Brain pericyte (primary cell): ENCODE results near the gene CCT6A.
"Not testable (repeated sequence)": the region's sequence is repeated elsewhere in the genome, so short reads cannot be mapped to it uniquely, and the experiment has no call there.

Source experiments
- DNase-seq: peaks from one replicate; pipeline ENCODE4 v3.0.0-alpha.2; 2012; ENCODE audit warnings: low read depth, low spot score

CCT6A gene

DNA sequence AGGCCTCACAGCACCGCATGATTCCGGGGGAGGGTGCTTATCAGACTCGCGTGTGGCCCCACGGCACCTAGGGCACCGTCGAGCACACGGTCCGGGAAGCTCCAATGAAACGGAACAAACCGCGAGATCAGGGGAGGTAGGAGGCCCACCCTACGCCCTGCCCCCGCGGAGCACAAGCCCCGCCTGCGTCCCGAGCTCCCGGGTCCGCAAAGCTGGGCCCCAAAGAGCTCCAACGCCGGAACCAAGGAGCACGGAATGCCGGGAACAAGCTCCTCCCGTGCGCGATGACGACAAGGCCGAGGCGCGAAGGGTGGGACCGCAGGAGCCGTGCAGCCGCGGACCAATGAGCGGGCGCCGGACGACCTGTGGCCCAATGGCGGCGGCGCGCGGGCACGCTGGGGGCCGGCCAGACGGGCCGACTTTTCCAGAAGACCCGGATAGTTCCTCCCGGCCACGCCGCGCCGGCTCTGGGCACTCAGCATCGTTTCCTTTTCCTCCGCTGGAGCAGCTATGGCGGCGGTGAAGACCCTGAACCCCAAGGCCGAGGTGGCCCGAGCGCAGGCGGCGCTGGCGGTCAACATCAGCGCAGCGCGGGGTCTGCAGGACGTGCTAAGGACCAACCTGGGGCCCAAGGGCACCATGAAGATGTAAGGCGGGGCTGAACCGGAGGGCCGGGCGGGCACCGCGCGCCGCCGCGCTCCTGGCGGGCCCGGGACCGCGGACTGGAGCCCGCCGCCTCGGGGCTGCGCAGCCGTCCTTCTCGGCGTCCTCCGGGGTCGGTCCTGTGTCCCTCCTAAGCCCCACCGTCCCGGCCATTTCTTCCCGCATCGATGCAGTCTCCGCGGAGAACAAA, at the start of gene CCT6A, which contains the start of gene PSPH:
CCT6A (plus strand) TSS at position 427 of the 853 bp plus-strand sequence; CDS start at position 511, 84 bp downstream.
PSPH (minus strand) TSS at position 106 of the 853 bp plus-strand sequence. CDS start 30,232 bp downstream, outside the sequence.
- peak; percentile 96 for DNase-seq

DNA sequence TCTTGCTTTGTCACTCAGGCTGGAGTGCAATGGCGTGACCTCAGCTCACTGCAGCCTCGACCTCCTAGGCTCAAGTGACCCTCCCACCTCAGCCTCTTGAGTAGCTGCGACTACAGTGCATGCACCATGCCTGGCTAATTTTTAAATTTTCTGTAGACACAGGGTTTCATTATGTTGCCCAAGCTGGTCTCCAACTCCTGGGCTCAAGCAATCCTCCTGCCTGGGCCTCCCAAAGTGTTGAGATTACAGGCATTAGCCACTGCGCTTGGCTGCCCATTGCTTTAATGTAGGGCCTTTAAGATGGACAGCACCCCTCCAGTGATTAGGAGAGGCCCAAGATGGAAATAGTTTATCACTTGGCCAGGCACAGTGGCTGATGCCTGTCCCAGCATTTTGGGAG, 47.8 kb upstream of the CCT6A start:
- DNase-seq: no peak

- no peak for DNase-seq
Observed at GRCh38 chr7:56007167-56007652, 44.4 kb upstream of the CCT6A start.

GRCh38 chr7:56007891-56008290, 43.7 kb upstream of the CCT6A start:
- no peak for DNase-seq

DNA sequence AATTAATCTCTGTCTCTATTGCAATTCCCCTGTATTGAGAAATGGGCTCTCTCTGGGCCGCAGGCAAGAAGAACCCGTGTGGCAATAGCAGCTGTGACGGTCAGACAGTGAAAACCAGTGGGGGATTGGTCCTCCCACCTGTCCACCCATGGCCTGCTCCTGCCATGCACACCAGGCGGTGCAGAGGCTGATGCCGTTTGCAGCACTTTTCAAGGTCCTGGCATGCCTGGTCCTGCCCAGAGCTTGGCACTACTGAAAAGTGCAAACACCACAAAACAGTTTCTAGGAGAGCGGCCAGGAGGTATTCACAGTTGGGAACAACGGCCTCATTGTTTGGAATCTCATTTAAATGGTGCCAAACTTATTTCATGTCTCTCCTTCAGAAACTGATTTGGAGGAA, 41.9 kb upstream of the CCT6A start:
- no peak for DNase-seq

DNA sequence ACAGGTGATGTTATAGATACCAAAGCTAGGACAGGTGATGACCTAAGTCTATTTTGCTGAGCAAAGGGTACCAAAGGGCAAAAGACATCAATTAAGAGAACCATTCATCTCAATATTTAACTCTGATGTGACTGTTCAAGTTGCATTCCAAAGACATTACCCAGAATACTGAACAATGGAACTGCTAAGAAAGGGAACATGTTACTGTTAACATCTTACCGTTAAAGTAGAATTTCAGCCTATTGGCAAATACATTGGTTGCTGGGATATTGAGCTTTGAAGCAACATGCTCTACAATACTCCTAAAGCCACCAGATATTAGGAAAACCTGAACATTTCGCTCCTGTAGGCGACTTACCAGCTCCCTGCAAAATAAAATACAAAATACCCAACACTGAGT, 34.5 kb upstream of the CCT6A start:
- not testable (repeated sequence) for DNase-seq

- DNase-seq: no peak
Observed at GRCh38 chr7:56019501-56019900, 32.1 kb upstream of the CCT6A start.

DNA sequence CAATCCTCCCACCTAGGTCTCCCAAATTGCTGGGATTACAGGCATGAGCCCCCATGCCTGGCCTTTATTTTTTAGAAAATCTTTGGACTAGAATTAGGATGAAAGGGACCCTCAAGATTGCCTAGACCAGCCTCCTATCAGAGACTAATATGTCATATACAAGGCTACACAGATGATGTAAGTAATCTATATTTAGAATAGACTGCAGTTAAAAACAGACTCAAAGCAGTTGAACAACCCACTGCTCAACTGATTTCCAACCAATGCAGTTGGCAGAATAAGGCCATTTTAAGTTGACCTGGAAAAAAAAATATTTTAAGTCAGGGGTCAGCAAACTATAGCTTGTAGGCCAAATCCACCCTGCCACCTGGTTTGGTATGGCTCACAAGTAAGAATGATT, 28.1 kb upstream of the CCT6A start:
- no peak for DNase-seq

- DNase-seq: no peak
Observed at GRCh38 chr7:56026538-56026937, 25.0 kb upstream of the CCT6A start.

- no peak for DNase-seq
Observed at GRCh38 chr7:56028942-56029630, 22.5 kb upstream of the CCT6A start.

DNA sequence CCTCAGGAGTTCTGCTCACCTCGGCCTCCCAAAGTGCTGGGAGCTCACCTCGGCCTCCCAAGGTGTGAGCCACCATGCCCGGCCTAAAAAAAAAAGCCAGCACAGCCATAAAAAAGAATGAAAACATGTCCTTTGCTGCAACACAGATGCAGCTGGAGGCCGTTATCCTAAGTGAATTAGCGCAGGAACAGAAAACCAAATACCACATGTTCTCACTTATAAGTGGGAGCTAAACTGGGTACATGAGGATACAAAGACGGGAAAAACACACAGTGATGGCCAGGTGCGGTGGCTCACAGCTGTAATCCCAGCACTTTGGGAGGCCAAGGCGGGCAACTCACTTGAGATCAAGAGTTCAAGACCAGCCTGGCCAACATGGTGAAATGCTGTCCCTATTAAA, 21.2 kb upstream of the CCT6A start:
- no peak for DNase-seq

- not testable (repeated sequence) for DNase-seq
Observed at GRCh38 chr7:56031556-56031955, 20.0 kb upstream of the CCT6A start.

GRCh38 chr7:56032578-56032977, 19.0 kb upstream of the CCT6A start:
- DNase-seq: not testable (repeated sequence)

- DNase-seq: peak; percentile 17
Observed at GRCh38 chr7:56033671-56034432, 17.7 kb upstream of the CCT6A start.

DNA sequence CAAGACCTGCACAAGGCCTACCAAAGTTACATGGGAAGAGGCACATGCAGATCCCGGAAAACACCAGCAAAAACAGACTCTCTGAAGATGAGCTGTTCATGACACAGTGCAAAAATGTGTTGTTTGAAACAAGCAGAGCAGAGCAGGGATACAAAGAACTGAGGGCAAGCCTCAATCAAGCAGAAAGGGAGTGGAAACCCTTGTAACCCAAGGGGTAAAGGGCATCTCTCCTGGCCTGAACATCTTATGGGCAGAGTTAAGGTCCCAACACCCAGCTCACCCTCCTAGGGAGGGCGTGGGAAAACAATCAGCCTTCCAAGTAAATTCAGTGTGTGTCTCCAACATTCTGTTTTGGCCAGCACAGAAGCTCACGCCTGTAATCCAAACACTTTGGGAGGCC, 10.8 kb upstream of the CCT6A start:
- DNase-seq: no peak

DNA sequence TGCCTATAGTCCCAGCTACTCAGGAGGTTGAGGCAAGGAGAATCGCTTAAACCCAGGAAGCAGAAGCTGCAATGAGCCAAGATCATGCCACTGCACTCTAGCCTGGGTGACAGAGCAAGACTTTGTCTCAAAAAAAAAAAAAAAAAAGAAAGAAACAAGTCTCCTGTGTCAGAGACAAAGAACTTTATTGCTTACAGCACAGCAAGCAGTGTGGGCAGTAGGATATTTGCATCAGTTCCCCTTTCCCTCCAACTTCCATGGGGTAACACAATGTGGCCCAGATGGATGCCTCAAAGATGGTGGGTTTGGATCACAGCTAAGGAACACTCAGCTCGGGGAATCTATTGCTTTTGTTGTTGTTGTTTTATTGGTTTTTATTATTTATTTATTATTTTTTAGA, 5.8 kb upstream of the CCT6A start:
- not testable (repeated sequence) for DNase-seq

DNA sequence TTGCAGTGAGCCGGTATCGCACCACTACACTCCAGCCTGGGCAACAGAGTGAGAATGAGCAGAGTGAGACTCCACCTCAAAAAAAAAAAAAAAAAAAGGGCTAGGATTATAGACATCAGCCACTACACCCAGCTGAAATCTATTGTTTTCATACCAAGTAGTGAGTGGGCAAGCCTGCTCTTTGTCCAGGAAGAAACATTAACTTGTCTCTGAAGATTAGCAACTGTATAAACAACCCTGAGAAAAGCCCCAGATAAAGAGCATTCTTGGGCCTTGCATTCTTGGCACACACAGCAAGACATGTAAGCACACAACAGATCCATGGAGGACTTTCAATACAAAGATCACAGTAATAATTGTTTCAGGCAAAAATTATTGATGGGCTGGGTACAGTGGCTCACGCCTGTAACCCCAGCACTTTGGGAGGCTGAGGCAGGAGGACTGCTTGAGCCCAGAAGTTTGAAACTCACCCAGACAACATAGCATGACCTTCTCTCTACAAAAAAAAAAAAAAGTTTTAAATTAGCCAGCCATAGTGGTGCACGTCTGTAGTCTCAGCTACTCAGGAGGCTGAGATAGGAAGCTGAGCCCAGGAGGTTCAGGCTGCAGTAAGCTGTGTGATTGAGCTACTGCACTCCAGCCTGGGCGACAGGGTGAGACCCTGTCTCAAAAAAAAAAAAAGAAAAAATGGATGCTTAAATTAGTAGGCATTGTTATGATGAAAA, 4.7 kb upstream of the CCT6A start:
- peak; percentile 34 for DNase-seq

- not testable (repeated sequence) for DNase-seq
Observed at GRCh38 chr7:56047446-56048116, 4.0 kb upstream of the CCT6A start.

DNA sequence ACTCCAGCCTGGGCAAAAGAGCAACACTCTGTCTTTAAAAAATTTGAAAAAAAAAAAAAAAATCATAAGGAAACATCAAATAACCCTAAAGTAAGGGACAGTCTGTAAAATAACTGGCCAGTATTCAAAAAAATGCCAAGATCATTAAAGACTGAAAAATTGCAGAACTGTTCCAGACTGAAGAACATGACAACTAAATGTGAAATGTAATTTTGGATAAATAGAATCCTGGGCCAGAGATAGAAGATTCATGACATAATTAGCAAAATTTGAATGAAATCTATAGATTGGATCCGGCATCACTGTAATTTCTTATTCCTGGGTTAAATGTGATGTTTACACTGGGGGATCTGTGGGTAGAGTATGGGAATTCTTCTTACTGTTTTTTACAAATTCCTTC, 3.3 kb upstream of the CCT6A start:
- no peak for DNase-seq

DNA sequence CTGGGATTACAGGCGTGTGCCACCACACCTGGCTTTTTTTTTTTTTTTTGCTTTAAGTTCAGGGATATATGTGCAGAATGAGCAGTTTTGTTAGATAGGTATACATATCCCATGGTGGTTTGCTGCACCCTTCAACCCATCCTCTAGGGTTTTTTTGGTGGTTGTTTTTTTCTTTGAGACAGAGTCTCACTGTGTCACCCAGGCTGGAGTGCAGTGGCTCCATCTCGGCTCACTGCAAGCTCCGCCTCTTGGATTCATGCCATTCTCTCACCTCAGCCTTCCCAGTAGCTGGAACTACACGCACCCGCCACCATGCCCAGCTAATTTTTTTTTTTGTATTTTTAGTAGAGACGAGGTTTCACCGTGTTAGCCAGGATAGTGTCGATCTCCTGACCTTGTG, 2.8 kb upstream of the CCT6A start:
- DNase-seq: not testable (repeated sequence)

DNA sequence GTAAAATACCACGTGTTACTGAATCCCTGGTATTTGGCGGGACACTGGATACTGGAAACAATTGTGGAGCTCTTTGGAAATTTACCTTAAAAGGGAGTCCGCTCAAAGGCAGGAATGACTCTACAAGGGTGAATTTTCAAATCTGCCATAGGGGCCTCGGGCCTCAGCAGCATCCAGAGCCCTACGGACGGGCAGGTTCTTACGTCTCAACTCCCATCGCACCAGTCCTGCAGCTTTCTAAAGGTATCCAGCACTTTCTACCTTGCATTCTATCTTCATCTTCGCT, 569 bp upstream of the CCT6A start:
- DNase-seq: no peak
